NT2/D1 (cell line): ENCODE measurements around the gene ZNF705A.
"Not testable (repeated sequence)": the region's sequence is repeated elsewhere in the genome, so short reads cannot be mapped to it uniquely, and the experiment has no call there.

Source experiments
- SUZ12 ChIP-seq: IDR thresholded peaks from 2 replicates; pipeline ENCODE4 v1.6.1; 2011; ENCODE audit not compliant: insufficient read length, insufficient read depth; ENCODE audit errors: extremely low read depth
- YY1 ChIP-seq: IDR thresholded peaks from 2 replicates; pipeline ENCODE4 v1.6.1; 2011; ENCODE audit not compliant: insufficient read length, insufficient read depth
- ZNF274 ChIP-seq: IDR thresholded peaks from 2 replicates; pipeline ENCODE4 v1.6.1; 2011; ENCODE audit warnings: mild to moderate bottlenecking, low read depth, low read length

DNA sequence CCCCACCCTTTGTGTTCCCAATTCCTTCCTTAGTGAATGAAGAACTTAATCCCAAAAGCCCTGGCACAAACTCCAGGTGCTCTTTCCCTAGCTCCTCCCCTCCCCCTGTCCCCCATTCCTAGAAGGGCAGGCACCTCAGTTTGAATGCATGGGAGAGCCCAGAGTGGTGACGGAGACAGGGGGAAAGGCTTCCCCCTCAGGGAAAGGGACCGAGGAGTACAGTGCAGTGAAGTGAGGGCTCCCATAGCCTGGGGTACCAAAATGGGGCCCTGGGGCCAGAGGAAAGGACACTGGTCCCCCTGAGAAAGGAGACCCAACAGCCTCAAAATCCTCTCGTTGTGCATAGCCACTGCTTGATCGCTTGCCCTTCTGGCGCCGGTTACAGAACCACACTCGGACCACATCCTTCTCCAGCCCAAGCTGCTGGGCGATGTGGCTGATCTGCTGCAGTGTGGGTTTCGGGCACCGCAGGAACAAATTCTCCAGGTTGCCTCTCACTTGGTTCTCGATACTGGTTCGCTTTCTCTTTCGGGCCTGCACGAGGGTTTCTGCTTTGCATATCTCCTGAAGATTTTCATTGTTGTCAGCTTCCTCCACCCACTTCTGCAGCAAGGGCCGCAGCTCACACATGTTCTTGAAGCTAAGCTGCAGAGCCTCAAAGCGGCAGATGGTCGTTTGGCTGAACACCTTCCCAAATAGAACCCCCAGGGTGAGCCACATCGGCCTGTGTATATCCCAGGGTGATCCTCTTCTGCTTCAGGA, 23.0 kb upstream of the ZNF705A start:
- not testable (repeated sequence) for TF ChIP-seq SUZ12, YY1, ZNF274
